HL-60 (cell line): ENCODE measurements around the gene PRAMEF14.
"Not testable (repeated sequence)": the region's sequence is repeated elsewhere in the genome, so short reads cannot be mapped to it uniquely, and the experiment has no call there.

Experiments
- GABPA ChIP-seq: IDR thresholded peaks from 2 replicates; pipeline ENCODE4 v1.6.1; 2012; ENCODE audit warnings: low read depth
- POLR2AphosphoS5 ChIP-seq: IDR thresholded peaks from 2 replicates; pipeline ENCODE4 v1.6.1; 2012; ENCODE audit warnings: low read depth
- SPI1 ChIP-seq: IDR thresholded peaks from 2 replicates; pipeline ENCODE4 v1.6.1; 2012; ENCODE audit warnings: low read depth, mild to moderate bottlenecking, borderline replicate concordance
- TF ChIP-seq, protein P1 (sequence below): IDR thresholded peaks from one replicate; pipeline ENCODE4 v1.5.1; 2011; ENCODE audit warnings: low read length, control low read depth, inconsistent platforms; ENCODE audit not compliant: insufficient read depth
- TF ChIP-seq, protein P2 (sequence below): IDR thresholded peaks from 2 replicates; pipeline ENCODE4 v1.6.1; 2012; ENCODE audit warnings: low read depth; ENCODE audit not compliant: insufficient replicate concordance

DNA sequence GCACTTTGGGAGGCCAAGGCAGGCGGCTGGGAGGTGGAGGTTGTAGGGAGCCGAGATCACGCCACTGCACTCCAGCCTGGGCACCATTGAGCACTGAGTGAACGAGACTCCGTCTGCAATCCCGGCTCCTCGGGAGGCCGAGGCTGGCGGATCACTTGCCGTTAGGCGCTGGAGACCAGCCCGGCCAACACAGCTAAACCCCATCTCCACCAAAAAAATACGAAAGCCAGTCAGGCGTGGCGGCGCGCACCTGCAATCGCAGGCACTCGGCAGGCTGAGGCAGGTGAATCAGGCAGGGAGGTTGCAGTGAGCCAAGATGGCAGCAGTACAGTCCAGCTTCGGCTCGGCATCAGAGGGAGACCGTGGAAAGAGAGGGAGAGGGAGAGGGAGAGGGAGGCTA is 48.4 kb upstream of the PRAMEF14 start:
- TF ChIP-seq, protein P1, sequence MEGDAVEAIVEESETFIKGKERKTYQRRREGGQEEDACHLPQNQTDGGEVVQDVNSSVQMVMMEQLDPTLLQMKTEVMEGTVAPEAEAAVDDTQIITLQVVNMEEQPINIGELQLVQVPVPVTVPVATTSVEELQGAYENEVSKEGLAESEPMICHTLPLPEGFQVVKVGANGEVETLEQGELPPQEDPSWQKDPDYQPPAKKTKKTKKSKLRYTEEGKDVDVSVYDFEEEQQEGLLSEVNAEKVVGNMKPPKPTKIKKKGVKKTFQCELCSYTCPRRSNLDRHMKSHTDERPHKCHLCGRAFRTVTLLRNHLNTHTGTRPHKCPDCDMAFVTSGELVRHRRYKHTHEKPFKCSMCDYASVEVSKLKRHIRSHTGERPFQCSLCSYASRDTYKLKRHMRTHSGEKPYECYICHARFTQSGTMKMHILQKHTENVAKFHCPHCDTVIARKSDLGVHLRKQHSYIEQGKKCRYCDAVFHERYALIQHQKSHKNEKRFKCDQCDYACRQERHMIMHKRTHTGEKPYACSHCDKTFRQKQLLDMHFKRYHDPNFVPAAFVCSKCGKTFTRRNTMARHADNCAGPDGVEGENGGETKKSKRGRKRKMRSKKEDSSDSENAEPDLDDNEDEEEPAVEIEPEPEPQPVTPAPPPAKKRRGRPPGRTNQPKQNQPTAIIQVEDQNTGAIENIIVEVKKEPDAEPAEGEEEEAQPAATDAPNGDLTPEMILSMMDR, result not testable (repeated sequence)
- TF ChIP-seq POLR2AphosphoS5, GABPA, SPI1: not testable (repeated sequence)
- TF ChIP-seq, protein P2, sequence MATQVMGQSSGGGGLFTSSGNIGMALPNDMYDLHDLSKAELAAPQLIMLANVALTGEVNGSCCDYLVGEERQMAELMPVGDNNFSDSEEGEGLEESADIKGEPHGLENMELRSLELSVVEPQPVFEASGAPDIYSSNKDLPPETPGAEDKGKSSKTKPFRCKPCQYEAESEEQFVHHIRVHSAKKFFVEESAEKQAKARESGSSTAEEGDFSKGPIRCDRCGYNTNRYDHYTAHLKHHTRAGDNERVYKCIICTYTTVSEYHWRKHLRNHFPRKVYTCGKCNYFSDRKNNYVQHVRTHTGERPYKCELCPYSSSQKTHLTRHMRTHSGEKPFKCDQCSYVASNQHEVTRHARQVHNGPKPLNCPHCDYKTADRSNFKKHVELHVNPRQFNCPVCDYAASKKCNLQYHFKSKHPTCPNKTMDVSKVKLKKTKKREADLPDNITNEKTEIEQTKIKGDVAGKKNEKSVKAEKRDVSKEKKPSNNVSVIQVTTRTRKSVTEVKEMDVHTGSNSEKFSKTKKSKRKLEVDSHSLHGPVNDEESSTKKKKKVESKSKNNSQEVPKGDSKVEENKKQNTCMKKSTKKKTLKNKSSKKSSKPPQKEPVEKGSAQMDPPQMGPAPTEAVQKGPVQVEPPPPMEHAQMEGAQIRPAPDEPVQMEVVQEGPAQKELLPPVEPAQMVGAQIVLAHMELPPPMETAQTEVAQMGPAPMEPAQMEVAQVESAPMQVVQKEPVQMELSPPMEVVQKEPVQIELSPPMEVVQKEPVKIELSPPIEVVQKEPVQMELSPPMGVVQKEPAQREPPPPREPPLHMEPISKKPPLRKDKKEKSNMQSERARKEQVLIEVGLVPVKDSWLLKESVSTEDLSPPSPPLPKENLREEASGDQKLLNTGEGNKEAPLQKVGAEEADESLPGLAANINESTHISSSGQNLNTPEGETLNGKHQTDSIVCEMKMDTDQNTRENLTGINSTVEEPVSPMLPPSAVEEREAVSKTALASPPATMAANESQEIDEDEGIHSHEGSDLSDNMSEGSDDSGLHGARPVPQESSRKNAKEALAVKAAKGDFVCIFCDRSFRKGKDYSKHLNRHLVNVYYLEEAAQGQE, result not testable (repeated sequence)
